Fibroblast of pulmonary artery (primary cell): Measurements from ENCODE around the gene PHOSPHO2.
"Not testable (repeated sequence)": the region's sequence is repeated elsewhere in the genome, so short reads cannot be mapped to it uniquely, and the experiment has no call there.

Source experiments
- DNase-seq: peaks from one replicate; pipeline ENCODE4 v3.0.0-alpha.2; 2010; ENCODE audit warnings: low read depth
- H3K4me3 ChIP-seq: replicated peaks from 2 replicates; pipeline ENCODE4 v1.5.1; 2011; ENCODE audit warnings: low read depth, mild to moderate bottlenecking, control low read depth, low read length, moderate library complexity
- TF ChIP-seq, protein P1 (sequence below): IDR thresholded peaks from 2 replicates; pipeline ENCODE4 v1.5.1; 2011; ENCODE audit warnings: mild to moderate bottlenecking, control low read depth, low read length, inconsistent platforms; ENCODE audit errors: missing control alignments

The PHOSPHO2 gene

DNA sequence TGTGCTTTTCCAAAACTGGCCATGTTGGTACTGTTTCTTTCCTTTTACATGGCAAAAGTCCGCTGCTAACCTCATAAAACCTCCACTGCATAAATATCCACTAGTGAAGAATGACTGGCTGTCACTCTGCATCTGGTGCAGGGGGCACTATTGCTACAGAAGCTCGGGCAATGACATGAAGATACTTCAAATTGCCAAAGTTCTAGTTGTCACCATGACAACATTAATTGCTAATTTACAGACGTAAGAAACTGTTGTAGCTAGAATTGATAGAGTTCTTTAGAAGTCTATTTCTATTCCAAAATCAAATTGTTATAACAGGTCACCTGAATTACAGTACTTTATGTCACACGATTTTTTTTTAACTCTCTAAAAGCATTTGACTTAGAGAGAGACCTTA lies 909 bp upstream of the PHOSPHO2 start:
- TF ChIP-seq, protein P1, sequence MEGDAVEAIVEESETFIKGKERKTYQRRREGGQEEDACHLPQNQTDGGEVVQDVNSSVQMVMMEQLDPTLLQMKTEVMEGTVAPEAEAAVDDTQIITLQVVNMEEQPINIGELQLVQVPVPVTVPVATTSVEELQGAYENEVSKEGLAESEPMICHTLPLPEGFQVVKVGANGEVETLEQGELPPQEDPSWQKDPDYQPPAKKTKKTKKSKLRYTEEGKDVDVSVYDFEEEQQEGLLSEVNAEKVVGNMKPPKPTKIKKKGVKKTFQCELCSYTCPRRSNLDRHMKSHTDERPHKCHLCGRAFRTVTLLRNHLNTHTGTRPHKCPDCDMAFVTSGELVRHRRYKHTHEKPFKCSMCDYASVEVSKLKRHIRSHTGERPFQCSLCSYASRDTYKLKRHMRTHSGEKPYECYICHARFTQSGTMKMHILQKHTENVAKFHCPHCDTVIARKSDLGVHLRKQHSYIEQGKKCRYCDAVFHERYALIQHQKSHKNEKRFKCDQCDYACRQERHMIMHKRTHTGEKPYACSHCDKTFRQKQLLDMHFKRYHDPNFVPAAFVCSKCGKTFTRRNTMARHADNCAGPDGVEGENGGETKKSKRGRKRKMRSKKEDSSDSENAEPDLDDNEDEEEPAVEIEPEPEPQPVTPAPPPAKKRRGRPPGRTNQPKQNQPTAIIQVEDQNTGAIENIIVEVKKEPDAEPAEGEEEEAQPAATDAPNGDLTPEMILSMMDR = no peak
- H3K4me3 ChIP-seq = no peak overlapping the region
- no peak for DNase-seq

GRCh38 chr2:169694894-169695260 lies 608 bp downstream of the PHOSPHO2 start:
- H3K4me3 ChIP-seq = peak overlapping the region; percentile 87
- TF ChIP-seq, protein P1 = no peak

DNA sequence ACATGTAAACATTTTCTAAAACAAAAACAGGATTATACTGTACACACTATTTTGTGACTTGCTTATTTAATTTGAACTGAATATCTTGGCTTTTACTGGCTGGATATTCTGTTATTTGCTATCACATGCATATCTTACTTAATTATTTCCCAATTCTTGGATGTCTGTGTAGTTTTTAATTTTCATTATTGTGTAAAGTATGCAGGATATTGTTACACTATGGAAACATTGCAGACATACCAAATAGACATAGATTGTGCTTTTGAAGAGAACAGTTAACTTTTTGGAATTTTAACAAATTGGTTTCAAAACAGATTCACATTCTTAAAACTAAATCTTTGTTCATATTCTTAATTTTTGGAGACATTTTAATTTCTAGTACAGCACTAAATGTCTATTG lies 2.1 kb downstream of the PHOSPHO2 start:
- TF ChIP-seq, protein P1 = no peak
- no peak overlapping the region for H3K4me3 ChIP-seq
- no peak for DNase-seq

More at GRCh38 chr2:169694894-169695260, 608 bp downstream of the PHOSPHO2 start:
- peak; percentile 11 for DNase-seq

DNA sequence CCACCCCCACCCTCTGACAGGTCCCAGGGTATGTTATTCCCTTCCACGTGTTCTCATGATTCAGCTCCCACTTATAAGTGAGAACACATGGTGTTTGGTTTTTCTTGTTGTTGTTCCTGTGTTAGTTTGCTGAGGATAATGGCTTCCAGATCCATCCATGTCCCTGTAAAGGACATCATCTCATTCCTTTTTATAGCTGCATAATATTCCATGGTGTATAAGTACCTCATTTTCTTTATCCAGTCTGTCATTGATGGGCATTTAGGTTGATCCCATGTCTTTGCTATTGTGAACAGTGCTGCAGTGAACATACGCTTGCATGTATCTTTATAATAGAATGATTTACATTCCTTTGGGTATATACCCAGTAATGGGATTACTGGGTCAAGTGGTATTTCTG lies 4.9 kb downstream of the PHOSPHO2 start:
- not testable (repeated sequence) for H3K4me3 ChIP-seq, DNase-seq

GRCh38 chr2:169702996-169703395 lies 8.7 kb downstream of the PHOSPHO2 start:
- TF ChIP-seq, protein P1 = no peak
- DNase-seq = no peak
- H3K4me3 ChIP-seq = no peak overlapping the region

GRCh38 chr2:169704160-169704708 lies 10.0 kb downstream of the PHOSPHO2 start:
- no peak for DNase-seq
- TF ChIP-seq, protein P1 = no peak
- H3K4me3 ChIP-seq = no peak overlapping the region

DNA sequence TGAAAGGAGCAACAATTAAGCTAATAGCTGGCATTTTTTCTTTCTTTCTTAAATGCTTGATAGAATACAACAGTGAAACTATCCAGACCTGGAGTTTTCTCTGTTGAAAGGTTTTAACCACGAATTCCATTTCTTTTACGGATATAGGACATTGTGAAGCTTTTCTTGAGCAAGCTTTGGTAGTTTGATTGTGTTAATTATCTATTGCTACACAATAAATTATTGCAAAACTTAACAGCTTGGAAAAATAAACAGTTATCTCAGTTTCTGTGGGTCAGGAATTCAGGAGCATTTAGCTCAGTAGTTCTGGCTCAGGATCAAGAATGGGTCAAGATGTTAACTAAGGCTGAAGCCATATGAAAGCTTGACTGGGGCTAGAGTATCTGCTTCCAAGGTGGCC lies 11.7 kb downstream of the PHOSPHO2 start:
- TF ChIP-seq, protein P1 = no peak
- peak; percentile 81 for DNase-seq
- H3K4me3 ChIP-seq = no peak overlapping the region
